GM18511 (cell line): Measurements from ENCODE around the gene SNX6.
"Not testable (repeated sequence)": the region's sequence is repeated elsewhere in the genome, so short reads cannot be mapped to it uniquely, and the experiment has no call there.

Experiments
- ATAC-seq: cut with Tn5 transposase; IDR thresholded peaks from one replicate; pipeline ENCODE4 v1.9.1; 2021; ENCODE audit warnings: mild to moderate bottlenecking, moderate library complexity; ENCODE audit not compliant: unreplicated experiment

The SNX6 gene

GRCh38 chr14:34629657-34630529 is at the start of gene SNX6:
Gene SNX6 (minus strand): TSS chr14:34630148. CDS start chr14:34630116, 32 bp downstream.
- ATAC-seq, result peak; percentile 94

- ATAC-seq, result no peak
These were observed 48.8 kb upstream of the SNX6 start for GRCh38 chr14:34678735-34679134.

GRCh38 chr14:34678306-34678705 is 48.4 kb upstream of the SNX6 start:
- ATAC-seq, result no peak

- no peak for ATAC-seq
These were observed 46.7 kb upstream of the SNX6 start for GRCh38 chr14:34676516-34677211.

GRCh38 chr14:34673702-34674101 is 43.8 kb upstream of the SNX6 start:
- ATAC-seq, result no peak

GRCh38 chr14:34671716-34672115 is 41.8 kb upstream of the SNX6 start:
- ATAC-seq, result no peak

GRCh38 chr14:34668111-34668510 is 38.2 kb upstream of the SNX6 start:
- no peak for ATAC-seq

GRCh38 chr14:34667007-34667406 is 37.1 kb upstream of the SNX6 start:
- ATAC-seq, result no peak

- no peak for ATAC-seq
These were observed 36.0 kb upstream of the SNX6 start for GRCh38 chr14:34665785-34666435.

- ATAC-seq, result no peak
These were observed 32.7 kb upstream of the SNX6 start for GRCh38 chr14:34662561-34663088.

- ATAC-seq, result no peak
These were observed 30.8 kb upstream of the SNX6 start for GRCh38 chr14:34660796-34661195.

GRCh38 chr14:34655959-34656358 is 26.0 kb upstream of the SNX6 start:
- ATAC-seq, result no peak

GRCh38 chr14:34653073-34653472 is 23.1 kb upstream of the SNX6 start:
- not testable (repeated sequence) for ATAC-seq

GRCh38 chr14:34652348-34652747 is 22.4 kb upstream of the SNX6 start:
- ATAC-seq, result not testable (repeated sequence)

- ATAC-seq, result no peak
These were observed 21.0 kb upstream of the SNX6 start for GRCh38 chr14:34650786-34651584.

- not testable (repeated sequence) for ATAC-seq
These were observed 20.1 kb upstream of the SNX6 start for GRCh38 chr14:34650006-34650405.

GRCh38 chr14:34649344-34649743 is 19.4 kb upstream of the SNX6 start:
- ATAC-seq, result no peak

GRCh38 chr14:34646570-34647255 is 16.8 kb upstream of the SNX6 start:
- ATAC-seq, result no peak

GRCh38 chr14:34643361-34643760 is 13.4 kb upstream of the SNX6 start:
- ATAC-seq, result no peak

GRCh38 chr14:34642595-34642994 is 12.6 kb upstream of the SNX6 start:
- no peak for ATAC-seq
